Astrocyte (in vitro differentiated cells and primary cell): ENCODE data around the gene SAMD14.

ENCODE experiments used
- CTCF ChIP-seq: IDR thresholded peaks from 2 replicates; pipeline ENCODE4 v1.5.1; 2011; ENCODE audit warnings: low read depth, mild to moderate bottlenecking, inconsistent platforms, low read length, moderate library complexity; ENCODE audit not compliant: insufficient read depth
- EZH2 ChIP-seq: IDR thresholded peaks from 2 replicates; pipeline ENCODE4 v1.6.1; 2012; ENCODE audit warnings: mild to moderate bottlenecking, low read length, inconsistent platforms; ENCODE audit not compliant: insufficient read depth

GRCh38 chr17:50172936-50173334 lies 43.0 kb upstream of the SAMD14 start:
- no peak for TF ChIP-seq CTCF
- no peak for TF ChIP-seq EZH2
